ENCODE measurements around the gene SRSF8. TPM values are rescaled to one million over a fixed set of nuclear protein-coding genes. Genes with fewer than 3 reads are reported as not detected.
"Not testable (repeated sequence)": the region's sequence is repeated elsewhere in the genome, so short reads cannot be mapped to it uniquely, and the experiment has no call there.

SRSF8 gene
- total RNA-seq, 1 donor from 2014 or later: 40.4 TPM

DNA sequence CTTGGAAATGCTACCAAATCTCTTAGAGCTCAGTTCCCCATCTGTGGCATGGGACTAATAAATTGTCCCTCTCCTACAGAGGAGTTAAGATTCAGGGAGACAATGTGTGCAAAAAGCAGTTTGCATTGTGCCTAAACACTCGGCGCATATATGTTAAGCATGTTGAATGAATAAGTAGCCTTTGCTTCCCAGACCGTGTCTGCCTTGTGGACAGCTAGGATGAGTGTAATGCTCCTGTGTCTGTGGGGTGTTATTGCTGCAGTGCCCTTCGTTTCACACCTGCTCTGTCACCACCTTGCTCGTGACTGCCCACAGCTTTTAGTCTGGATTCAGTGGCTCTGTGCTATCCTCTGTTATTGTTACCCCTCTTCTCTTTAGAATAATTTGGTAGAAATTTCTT is 37.0 kb downstream of the SRSF8 start:
- DNase-seq (ENCODE audit: low read depth, low spot score): no peak
- H3K27ac Mint-ChIP-seq (ENCODE audit: unreplicated experiment): no peak overlapping the region
- H3K9me3 Mint-ChIP-seq: peaks cover 2% of the 10 kb centered on the region
- peaks cover 2% of the 10 kb centered on the region for H3K36me3 Mint-ChIP-seq (ENCODE audit: low read depth)
- TF ChIP-seq, protein P1, sequence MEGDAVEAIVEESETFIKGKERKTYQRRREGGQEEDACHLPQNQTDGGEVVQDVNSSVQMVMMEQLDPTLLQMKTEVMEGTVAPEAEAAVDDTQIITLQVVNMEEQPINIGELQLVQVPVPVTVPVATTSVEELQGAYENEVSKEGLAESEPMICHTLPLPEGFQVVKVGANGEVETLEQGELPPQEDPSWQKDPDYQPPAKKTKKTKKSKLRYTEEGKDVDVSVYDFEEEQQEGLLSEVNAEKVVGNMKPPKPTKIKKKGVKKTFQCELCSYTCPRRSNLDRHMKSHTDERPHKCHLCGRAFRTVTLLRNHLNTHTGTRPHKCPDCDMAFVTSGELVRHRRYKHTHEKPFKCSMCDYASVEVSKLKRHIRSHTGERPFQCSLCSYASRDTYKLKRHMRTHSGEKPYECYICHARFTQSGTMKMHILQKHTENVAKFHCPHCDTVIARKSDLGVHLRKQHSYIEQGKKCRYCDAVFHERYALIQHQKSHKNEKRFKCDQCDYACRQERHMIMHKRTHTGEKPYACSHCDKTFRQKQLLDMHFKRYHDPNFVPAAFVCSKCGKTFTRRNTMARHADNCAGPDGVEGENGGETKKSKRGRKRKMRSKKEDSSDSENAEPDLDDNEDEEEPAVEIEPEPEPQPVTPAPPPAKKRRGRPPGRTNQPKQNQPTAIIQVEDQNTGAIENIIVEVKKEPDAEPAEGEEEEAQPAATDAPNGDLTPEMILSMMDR (conservative IDR thresholded peaks at IDR 0.05): no peak
- H3K27me3 Mint-ChIP-seq (ENCODE audit: low read depth): no peaks in the 10 kb centered on the region
- no peak overlapping the region for H3K4me3 Mint-ChIP-seq
- H3K4me1 Mint-ChIP-seq: peaks cover 16% of the 10 kb centered on the region

DNA sequence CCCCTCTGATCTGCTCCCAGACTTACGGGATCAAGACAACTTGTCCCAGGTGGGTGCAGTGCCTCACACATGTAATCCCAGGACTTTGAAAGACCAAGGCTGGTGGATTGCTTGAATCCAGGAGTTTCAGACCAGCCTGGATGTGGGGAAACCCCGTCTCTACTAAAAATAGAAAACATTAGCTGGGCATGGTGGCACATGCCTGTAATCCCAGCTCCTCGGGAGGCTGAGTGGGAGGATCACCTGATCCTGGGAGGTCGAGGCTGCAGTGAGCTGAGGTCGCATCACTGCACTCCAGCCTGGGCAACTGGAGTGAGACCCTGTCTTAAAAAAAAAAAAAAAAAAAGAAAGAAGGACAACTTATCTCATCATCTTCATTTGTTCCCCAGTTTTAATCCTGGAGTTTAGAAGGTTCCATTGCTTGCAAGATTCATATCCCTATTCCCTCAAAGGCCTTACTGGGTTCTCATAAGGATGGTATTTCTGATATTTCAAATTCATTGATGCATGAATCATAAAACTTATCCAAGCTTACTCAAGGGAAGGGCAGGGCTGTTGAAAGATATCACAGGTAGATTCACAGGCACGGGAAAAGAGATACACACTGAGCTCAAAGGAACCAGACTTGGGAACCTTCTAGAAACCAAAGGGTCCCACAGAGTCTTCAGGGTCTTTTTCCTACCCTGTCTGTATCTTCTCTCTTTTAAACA is 37.6 kb downstream of the SRSF8 start:
- Mint-ChIP-seq H3K27me3 (ENCODE audit: low read depth) (no peaks in the 10 kb centered on the region), H3K9me3 (peaks cover 2% of the 10 kb centered on the region), H3K27ac (ENCODE audit: unreplicated experiment) (no peak overlapping the region), H3K36me3 (ENCODE audit: low read depth) (peaks cover 6% of the 10 kb centered on the region), H3K4me1 (peaks cover 21% of the 10 kb centered on the region), H3K4me3 (no peak overlapping the region)
- TF ChIP-seq, protein P1 (conservative IDR thresholded peaks at IDR 0.05): no peak
- DNase-seq (ENCODE audit: low read depth, low spot score): no peak

DNA sequence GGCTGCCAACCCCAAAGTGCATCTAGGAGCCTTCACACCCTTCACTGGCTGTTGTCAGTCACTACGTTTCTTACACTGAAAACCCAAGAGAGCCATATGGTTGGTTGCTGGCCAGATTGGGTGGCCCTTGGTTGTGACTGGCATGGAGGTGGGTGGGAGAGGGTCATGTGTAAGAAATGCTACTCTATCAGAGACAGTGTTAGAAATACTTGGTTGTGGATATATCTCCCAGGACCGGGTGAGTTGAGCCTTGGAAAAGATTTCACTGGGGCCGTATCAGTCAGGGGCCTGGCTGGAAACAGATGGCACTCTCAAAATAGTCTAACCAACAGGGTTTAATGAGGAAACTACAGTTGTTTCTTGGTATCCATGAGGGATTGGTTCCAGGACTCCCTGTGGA is 38.1 kb downstream of the SRSF8 start:
- Mint-ChIP-seq H3K27me3 (ENCODE audit: low read depth) (no peaks in the 10 kb centered on the region), H3K27ac (ENCODE audit: unreplicated experiment) (no peak overlapping the region), H3K4me3 (no peak overlapping the region), H3K36me3 (ENCODE audit: low read depth) (peaks cover 6% of the 10 kb centered on the region), H3K9me3 (peaks cover 2% of the 10 kb centered on the region), H3K4me1 (peaks cover 21% of the 10 kb centered on the region)
- TF ChIP-seq, protein P1 (conservative IDR thresholded peaks at IDR 0.05): no peak
- DNase-seq (ENCODE audit: low read depth, low spot score): no peak

DNA sequence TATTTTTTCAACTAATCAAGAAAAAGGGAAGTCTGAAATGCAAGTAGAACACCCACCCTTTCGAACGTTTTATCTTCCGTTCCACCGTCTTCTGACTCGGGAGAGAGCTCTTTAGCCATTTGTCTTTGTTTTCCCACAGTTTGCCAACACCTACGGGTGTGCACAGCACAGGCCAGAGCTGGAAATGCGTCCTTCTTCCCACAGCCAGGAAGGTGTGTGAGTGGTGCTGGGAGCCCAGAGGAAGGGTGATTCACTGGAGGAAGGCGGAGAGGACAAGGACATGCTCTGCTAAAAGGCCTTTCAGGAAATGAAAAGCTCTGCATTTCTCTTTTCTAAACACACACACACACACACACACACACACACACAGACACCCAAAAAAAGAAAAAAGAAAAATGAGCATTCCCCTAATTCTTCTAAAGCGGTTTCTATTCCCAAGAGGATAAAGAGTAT is 41.5 kb downstream of the SRSF8 start:
- TF ChIP-seq, protein P1 (conservative IDR thresholded peaks at IDR 0.05): no peak
- no peaks in the 10 kb centered on the region for H3K27me3 Mint-ChIP-seq (ENCODE audit: low read depth)
- peaks cover 24% of the 10 kb centered on the region for H3K4me1 Mint-ChIP-seq
- no peak overlapping the region for H3K4me3 Mint-ChIP-seq
- no peaks in the 10 kb centered on the region for H3K9me3 Mint-ChIP-seq
- no peak for DNase-seq (ENCODE audit: low read depth, low spot score)
- peaks cover 18% of the 10 kb centered on the region for H3K36me3 Mint-ChIP-seq (ENCODE audit: low read depth)
- no peak overlapping the region for H3K27ac Mint-ChIP-seq (ENCODE audit: unreplicated experiment)

DNA sequence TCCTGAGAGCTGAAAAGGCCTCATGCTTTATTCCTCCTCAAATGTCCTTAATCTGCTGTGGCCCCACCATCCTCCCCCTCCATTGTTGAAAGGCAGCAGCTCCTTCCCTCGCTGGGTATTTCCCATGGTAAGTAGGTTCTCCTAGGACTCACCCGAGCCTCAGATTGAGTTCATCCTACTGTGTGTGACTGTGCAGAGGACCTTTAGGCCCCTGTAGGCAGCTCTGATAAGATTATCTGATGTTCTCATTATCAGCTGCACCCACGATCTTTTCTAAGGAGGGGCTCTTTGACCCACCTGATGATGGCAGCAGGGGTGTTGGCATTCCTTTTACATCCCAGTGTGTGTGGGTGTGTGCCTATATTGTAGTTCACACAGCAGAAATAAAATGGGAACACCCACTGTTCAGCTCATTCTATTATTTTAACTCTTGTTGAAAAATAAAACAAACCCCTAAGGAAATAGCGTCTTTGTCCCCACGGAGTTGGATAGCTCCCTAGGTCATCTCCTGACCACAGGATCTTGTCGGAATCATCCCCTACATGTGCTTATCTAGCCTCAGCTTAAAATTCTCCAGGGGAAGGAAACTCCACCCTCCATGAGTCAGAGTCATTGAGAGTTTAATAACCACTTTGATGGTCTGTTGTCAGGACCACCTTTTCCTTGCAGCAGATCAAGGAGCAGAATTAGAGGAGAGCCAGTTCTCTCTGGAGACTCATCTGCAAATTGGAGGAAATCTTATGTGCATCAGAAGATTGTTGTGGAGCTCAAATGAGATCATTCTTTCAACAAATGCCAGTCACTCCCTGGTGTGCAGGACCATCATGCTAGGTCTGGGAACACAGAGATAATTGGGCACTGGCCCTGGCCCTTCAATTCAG is 42.2 kb downstream of the SRSF8 start:
- H3K36me3 Mint-ChIP-seq (ENCODE audit: low read depth): peaks cover 18% of the 10 kb centered on the region
- H3K9me3 Mint-ChIP-seq: peaks cover 2% of the 10 kb centered on the region
- peaks cover 24% of the 10 kb centered on the region for H3K4me1 Mint-ChIP-seq
- no peak for DNase-seq (ENCODE audit: low read depth, low spot score)
- no peaks in the 10 kb centered on the region for H3K27me3 Mint-ChIP-seq (ENCODE audit: low read depth)
- TF ChIP-seq, protein P1 (conservative IDR thresholded peaks at IDR 0.05): no peak
- no peak overlapping the region for H3K27ac Mint-ChIP-seq (ENCODE audit: unreplicated experiment)
- H3K4me3 Mint-ChIP-seq: no peak overlapping the region

DNA sequence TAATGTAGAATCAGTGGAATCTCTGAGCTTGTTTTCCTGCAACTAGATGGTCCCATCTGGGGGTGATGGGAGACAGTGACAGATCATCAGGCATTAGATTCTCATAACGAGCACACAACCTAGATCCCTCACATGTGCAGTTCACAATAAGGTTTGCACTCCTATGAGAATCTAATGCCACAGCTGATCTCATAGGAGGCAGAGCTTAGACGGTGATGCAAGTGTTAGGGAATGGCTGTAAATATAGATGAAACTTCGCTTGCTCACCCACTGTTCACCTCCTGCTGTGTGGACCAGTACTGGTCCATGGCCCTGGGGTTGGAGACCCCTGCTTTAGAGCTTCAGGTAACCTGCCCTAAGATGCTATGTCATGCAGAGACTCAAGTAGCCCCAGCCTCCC is 44.8 kb downstream of the SRSF8 start:
- DNase-seq (ENCODE audit: low read depth, low spot score); H3K9me3 Mint-ChIP-seq; H3K27me3 Mint-ChIP-seq (ENCODE audit: low read depth); H3K27ac Mint-ChIP-seq (ENCODE audit: unreplicated experiment); H3K4me3 Mint-ChIP-seq: not testable (repeated sequence)
- H3K36me3 Mint-ChIP-seq (ENCODE audit: low read depth): peaks cover 18% of the 10 kb centered on the region
- peaks cover 24% of the 10 kb centered on the region for H3K4me1 Mint-ChIP-seq

Data from neural crest cell (in vitro differentiated cells).